ENCODE results near the gene ZBTB2.

ZBTB2 gene

DNA sequence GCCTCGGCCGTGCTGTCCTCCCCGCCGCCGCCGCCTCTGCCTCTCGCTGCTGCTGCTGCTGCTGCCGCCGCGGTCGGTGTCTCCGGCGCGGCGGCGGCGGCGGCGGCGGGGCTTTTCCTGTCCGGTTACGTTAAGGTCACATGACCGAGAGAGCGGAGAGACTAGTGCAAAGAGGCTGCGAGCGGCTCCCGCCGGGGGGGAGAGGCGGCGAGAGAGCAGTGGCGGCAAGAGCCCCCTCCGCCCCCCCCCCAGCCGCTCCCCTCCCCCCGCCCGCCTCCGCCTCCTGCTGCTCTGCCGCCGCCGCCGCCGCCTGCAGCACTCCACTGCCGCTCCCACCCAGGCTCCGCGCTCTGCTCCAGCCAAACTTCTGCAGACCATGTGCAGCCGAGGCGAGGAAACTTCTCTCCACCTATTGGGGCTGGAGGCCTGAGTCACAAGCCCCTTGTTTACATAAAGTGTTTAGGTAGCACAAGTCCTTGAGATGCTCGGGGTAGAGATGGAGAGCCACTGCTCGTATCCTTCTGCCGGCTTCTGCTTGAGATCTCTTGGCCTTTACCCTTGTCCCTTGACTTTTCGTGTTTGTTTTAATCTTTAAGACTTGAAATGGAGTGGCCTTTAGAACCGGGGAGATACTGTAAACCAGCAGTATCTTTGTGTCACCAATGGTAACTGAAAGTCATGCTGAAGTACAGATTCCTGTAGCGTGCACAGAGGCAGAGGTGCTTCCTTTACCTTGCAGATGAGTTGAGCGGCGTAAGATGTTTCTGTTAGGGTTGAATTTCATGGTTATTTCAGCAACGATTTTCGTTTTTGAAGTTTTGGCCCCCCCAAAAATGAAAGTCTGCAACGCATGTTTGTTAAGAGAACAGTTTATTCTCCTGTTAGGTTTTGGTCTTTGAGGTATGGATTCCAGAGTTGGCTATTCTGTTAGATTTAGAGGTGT is at the start of gene ZBTB2:
TSS of gene ZBTB2 (minus strand) at position 89 of the 943 bp plus-strand sequence. CDS start 17,922 bp downstream, outside the sequence.
- DNase-seq: peak; percentile 38 to 52

- peak; percentile 19 to 46 for DNase-seq
Observed at GRCh38 chr6:151440930-151441329, 49.6 kb upstream of the ZBTB2 start.

- DNase-seq: no peak
Observed at GRCh38 chr6:151440498-151440897, 49.1 kb upstream of the ZBTB2 start.

- DNase-seq: no peak
Observed at GRCh38 chr6:151437401-151437800, 46.0 kb upstream of the ZBTB2 start.

GRCh38 chr6:151436802-151437201 is 45.4 kb upstream of the ZBTB2 start:
- peak in 1 of 2 donors; percentile 11 for DNase-seq

- peak in 1 of 2 donors; percentile 37 for DNase-seq
Observed at GRCh38 chr6:151436300-151436699, 44.9 kb upstream of the ZBTB2 start.

GRCh38 chr6:151434369-151434768 is 43.0 kb upstream of the ZBTB2 start:
- DNase-seq: no peak

DNA sequence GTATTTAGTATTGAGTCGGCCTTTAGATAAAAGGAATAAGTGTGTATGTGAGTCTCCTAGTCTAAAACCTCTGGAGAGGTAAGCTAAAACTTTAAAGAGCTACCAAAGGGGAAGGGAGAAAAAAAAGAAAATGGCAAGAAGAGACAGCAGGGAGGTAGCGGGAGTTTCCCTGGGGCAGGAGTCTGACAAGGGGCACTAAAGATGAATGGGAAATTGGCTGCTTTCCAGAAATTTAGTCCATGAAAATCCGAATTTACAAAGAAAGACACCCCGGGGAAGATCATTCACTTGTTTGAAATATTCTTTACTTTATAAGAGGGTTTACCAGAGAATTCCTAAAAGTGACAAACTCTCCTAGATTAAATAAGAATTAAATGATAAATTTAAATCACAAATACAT is 41.3 kb upstream of the ZBTB2 start:
- no peak for DNase-seq

DNA sequence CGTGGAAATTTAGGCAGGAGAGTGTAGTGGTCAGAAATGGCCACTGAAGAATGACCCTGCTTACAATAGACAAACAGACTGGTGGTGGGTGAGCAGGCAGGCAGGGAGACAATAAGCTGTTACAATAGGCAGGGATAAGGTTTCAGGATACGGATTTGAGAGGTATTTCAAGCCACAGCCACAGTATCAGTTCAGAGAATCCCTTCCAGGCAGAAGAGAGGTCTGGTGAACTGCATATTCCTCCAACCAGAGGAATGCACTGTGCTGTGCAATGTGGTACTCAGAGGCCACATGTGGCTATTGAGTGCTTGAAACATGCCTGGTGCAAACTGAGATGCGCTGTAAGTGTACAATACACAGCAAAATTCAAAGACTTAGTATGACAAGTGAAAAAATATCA is 40.0 kb upstream of the ZBTB2 start:
- DNase-seq: no peak

DNA sequence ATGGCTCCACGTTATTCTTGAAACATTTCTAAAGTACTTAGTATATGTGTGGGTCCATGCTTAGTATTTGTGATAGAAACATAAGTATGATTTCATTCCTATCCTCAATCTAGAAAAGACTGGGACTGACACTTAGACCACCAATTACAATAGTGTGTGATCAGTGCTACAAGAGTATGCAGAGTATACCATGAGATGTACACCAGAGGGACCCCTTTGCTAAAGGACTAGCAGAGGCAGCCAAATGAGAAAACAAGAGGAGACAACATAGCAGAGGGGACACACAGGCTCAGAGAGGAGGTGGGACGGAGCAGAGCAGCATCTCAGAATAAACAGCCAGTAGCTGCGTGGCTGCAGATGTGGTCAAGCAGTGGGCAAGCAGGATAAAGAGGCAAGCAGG is 39.5 kb upstream of the ZBTB2 start:
- no peak for DNase-seq

DNA sequence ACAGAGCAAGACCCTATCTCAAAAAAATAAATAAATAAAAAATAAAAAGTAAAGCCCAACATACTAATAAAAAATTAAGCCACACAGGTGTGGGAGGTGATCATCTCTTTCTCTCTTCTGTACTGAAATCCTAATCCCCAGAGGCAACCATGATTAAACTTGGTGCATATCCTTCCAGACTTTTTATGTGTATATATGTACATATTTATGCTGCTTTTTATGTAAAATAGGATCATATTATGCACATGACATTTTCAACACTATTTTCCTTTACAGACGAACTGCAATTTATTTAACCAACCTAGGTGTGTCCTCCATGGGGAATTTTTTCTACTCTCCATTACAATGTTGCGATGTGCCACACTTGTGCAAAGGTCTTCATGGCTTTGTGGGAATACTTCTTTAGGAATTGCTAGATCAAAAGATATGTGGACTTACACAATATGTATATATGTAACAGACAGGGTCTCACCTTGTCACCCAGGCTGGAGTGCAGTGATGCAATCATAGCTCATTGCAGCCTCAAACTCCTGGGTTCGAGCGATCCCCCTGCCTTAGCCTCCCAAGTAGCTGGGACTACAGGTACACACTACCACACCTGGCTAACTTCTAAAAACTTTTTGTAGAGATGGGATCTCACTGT is 36.9 kb upstream of the ZBTB2 start:
- no peak for DNase-seq

DNA sequence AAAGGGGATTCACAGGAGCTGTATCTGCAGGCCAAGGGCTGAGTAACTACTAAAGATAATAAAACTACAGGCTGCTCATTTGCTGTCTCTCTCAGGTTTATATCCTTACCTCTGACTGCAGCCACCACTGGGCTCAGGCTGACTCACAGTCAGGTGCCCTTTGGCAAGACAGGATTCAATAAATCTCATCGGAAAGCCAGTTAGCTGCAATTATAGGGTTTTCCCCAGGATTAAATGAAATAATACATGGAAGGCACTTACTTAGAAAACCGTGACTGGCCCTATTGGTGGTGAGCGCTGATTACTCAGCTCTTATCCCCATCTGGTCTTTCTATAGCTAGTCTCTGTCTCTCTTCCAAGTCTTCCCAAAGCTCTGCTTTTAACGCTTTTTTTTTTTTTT is 34.2 kb upstream of the ZBTB2 start:
- DNase-seq: no peak

DNA sequence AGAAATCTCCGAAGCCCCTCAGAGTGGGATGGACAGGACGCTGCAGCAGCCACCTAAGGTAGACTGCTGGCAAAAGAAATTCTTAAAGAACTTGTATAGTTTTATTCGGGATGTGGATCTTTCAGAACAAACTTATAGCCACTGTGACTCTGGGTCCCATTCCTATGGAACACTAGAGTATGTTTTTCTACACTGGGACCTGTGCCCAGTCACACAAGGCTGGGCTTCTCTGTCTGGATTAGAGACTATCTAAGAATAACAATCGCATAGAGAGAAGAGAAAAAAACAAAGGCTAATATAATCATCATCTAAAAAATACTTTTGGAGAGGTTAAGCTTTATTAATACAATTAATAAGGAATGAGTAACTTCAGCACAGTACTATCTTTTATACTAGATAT is 31.6 kb upstream of the ZBTB2 start:
- no peak for DNase-seq

- DNase-seq: no peak
Observed at GRCh38 chr6:151417477-151417876, 26.1 kb upstream of the ZBTB2 start.

GRCh38 chr6:151414641-151415260 is 23.4 kb upstream of the ZBTB2 start:
- no peak for DNase-seq

GRCh38 chr6:151413372-151414145 is 22.2 kb upstream of the ZBTB2 start:
- DNase-seq: no peak

DNA sequence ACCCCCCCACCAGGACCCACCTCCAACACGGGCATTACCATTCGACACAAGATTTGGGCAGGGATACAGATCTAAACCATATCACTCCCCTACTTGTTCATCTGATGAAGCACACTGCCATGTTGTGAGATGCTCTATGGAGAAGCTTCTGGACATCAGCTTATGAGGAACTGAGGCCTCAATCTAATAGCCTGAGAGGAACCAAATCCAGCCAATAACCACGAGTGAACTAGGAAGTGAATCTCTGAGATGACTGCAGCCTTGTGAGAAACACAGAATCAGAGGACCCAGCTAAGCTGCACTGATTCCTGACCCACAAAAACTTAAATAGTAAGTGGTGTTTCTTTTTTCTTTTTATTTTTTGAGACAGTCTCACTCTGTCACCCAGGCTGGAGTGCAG is 21.6 kb upstream of the ZBTB2 start:
- DNase-seq: peak; percentile 32 to 38

GRCh38 chr6:151409679-151410078 is 18.3 kb upstream of the ZBTB2 start:
- no peak for DNase-seq

DNA sequence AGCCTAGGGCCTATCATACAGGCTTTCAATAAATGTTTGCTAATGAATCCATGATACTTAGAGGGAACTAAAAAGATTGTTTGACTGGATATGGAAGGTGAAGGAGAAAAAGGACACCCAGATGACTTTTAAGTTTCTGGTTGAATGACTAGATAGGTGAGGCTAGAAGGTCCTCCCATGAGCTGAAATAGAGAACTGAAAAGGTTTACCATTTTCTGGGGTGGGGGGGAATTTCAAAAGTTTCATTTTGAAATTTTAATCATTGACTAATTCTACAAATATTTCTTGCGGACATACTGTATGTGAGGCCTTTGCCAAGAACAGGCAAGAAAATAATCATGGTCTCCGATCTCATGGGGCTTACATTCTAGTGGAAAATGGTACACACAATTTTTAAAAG is 17.9 kb upstream of the ZBTB2 start:
- DNase-seq: no peak

- no peak for DNase-seq
Observed at GRCh38 chr6:151408858-151409257, 17.5 kb upstream of the ZBTB2 start.

GRCh38 chr6:151403919-151404308 is 12.6 kb upstream of the ZBTB2 start:
- no peak for DNase-seq

DNA sequence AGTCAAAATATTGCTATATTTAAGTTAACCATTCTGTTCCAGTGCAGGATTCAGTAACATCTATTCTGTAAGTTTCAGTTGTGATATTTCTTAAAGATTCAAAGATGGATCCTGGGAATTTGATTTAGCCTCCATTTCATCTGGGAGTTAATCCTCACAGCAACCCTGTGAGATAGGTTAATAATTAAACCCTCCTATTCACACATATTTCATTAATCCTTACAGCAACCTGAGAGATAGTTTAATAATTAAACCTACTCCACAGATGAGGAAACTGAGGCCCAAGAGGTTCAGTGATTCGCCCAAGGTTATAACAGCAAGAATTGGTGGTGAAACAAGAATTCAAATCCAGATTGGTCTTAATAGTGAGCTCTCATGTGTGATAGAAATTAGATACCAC is 10.9 kb upstream of the ZBTB2 start:
- DNase-seq: no peak

DNA sequence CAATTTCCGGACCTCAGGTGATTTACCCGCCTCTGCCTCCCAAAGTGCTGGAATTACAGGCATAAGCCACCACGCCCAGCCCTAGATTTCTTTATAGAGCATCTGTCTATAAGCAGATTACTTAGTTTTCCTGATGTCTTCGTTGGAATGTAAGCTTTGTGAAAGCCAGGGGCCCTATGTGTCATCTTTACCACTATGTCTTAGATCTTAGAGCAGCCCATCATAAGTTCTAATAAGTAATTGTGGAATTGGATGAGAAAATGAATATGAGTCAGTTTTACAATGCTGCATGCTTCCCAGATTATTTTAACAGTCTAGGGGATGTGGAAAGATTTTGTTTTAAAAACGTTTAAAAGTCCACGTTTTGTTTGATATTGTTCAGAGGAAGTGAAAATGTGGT is 9.1 kb upstream of the ZBTB2 start:
- DNase-seq: no peak
